ENCODE measurements around the gene M1AP. TPM values are rescaled to one million over a fixed set of nuclear protein-coding genes. Genes with fewer than 3 reads are reported as not detected.

M1AP gene
- total RNA-seq, 4 donors from 2014 or later, result 0.81 to 2.6 (median 1.8) TPM

- no peaks in the 10 kb centered on the region for H3K9me3 ChIP-seq
- intact Hi-C loops (cut with DNase I), result no loop called here
- H3K27me3 ChIP-seq, result no peaks in the 10 kb centered on the region
- H3K36me3 ChIP-seq, result no peaks in the 10 kb centered on the region
- H3K4me1 ChIP-seq, result peaks cover 0 to 8% of the 10 kb centered on the region in 2 donors
- 86 to 90% methylated on average over 5 of the region's 5 CpGs for WGBS, 2 donors
- H3K4me3 ChIP-seq (replicated peaks in 1 of 3), result no peak overlapping the region
- DNase-seq, result no peak
- H3K27ac ChIP-seq, result no peak overlapping the region
- TF ChIP-seq POLR2A (IDR thresholded peaks at IDR 0.05) (no peak), CTCF (IDR thresholded peaks at IDR 0.05) (no peak)
Measured at GRCh38 chr2:74619651-74620297, 28.4 kb downstream of the M1AP start.

DNA sequence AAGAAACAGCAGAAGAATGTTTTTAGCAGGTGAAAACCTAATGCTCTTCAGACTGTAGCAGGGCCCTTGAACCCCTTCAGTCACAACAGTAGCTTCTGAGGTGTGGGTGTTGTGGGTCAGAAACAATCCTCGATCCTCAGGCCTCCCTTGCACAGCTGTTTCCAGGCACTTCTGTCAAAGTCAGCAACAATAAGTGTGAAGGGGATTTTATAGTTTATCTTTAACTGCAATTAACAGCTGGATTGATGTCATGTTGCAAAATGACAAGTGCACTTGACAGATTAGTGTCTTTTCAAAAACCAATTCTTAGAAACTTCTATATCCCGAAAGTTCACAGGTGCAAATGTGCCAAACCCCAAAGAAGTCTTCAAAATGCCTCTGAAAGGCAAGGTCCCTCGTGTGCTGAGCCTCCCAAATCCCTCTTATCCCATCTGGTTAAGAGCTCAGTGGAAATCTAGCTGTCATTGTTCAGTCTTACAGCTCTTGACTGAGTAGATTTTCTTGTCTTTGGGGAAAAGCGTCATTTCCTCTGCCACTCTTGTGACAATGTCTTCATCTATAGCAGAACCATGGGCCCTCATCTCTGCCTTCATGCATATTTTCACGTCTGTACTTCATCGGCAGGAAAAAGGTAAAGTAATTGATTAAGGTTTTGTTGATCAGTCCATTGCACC, 29.6 kb downstream of the M1AP start:
- Histone ChIP-seq H3K36me3 (no peaks in the 10 kb centered on the region), H3K27ac (no peak overlapping the region), H3K4me1 (peaks cover 0 to 8% of the 10 kb centered on the region in 2 donors), H3K27me3 (no peaks in the 10 kb centered on the region), H3K9me3 (no peaks in the 10 kb centered on the region), H3K4me3 (replicated peaks in 1 of 3) (no peak overlapping the region)
- TF ChIP-seq POLR2A (IDR thresholded peaks at IDR 0.05) (no peak), CTCF (IDR thresholded peaks at IDR 0.05) (no peak)
- WGBS, 2 donors, result 84% methylated on average over 6 of the region's 6 CpGs
- intact Hi-C loops (cut with DNase I), result no loop called here
- no peak for DNase-seq

DNA sequence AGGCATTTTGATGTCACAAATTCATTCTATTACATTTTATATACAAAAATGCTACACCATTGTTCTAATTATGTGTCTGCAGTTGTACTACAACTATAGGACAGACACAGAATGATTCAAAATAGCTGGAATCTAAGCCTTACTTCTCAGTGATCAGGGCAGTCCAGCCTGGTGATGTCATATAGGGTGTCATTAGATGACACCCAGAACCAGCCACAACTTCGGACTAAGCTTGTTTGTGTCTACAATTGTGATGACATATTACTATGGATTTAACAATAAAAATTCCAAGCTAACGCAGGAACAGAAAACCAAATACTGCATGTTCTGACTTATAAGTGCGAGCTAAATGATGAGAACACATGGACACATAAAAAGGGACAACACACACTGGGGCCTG, 31.0 kb downstream of the M1AP start:
- no peaks in the 10 kb centered on the region for H3K27me3 ChIP-seq
- no peak for DNase-seq
- TF ChIP-seq POLR2A (IDR thresholded peaks at IDR 0.05) (no peak), CTCF (IDR thresholded peaks at IDR 0.05) (no peak)
- no peaks in the 10 kb centered on the region for H3K36me3 ChIP-seq
- no peaks in the 10 kb centered on the region for H3K9me3 ChIP-seq
- peaks cover 0 to 8% of the 10 kb centered on the region in 2 donors for H3K4me1 ChIP-seq
- no peak overlapping the region for H3K27ac ChIP-seq
- H3K4me3 ChIP-seq (replicated peaks in 1 of 3), result no peak overlapping the region
- 92 to 94% methylated on average over 3 of the region's 3 CpGs for WGBS, 2 donors
- intact Hi-C loops (cut with DNase I), result no loop called here

- intact Hi-C loops (cut with DNase I), result no loop called here
- no peak for DNase-seq
- no peaks in the 10 kb centered on the region for H3K36me3 ChIP-seq
- 69 to 71% methylated on average over 5 of the region's 5 CpGs for WGBS, 2 donors
- no peaks in the 10 kb centered on the region for H3K27me3 ChIP-seq
- no peak overlapping the region for H3K27ac ChIP-seq
- H3K4me1 ChIP-seq, result no peaks in the 10 kb centered on the region
- H3K9me3 ChIP-seq, result no peaks in the 10 kb centered on the region
- TF ChIP-seq CTCF (IDR thresholded peaks at IDR 0.05) (no peak), POLR2A (IDR thresholded peaks at IDR 0.05) (no peak)
- no peak overlapping the region for H3K4me3 ChIP-seq (replicated peaks in 1 of 3)
Measured at GRCh38 chr2:74606927-74607326, 41.2 kb downstream of the M1AP start.

DNA sequence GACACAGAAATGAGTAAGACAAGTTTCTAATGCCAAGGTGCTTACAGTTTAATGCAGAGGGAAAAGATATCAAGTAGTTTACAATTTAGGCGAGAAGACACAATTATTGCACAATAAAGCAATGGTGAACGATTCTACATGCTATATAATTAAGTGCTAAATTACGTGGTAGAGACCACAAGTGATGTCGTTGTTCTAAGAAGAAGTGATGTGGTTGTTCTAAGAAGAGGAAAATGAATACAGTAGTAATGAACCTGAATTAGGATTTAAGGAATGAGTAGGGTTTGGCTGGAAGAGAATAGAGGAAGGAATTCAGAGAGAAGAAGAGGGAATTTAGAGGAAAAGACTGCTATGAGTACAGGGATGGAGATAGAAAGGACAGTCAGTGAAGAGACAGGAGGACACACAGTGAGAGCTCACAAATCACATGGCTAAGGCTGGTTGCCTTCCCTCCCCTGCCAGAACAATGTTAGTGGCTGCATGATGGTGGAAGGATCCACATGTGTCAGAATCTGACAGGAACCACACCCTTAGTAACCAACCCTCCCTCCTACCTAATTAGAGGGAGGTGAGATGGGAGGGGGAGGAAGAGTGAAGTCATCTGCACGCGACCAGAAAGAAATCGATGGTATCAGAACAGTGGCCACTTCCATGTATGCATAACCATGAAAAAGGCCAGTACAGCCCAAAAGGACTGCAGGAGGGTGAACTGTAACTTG, 44.7 kb downstream of the M1AP start:
- WGBS, 2 donors, result 80 to 84% methylated on average over 7 of the region's 7 CpGs

More for the DNA sequence above, 44.7 kb downstream of the M1AP start:
- H3K9me3 ChIP-seq, result no peaks in the 10 kb centered on the region
- H3K4me3 ChIP-seq (replicated peaks in 1 of 3), result no peak overlapping the region
- no peaks in the 10 kb centered on the region for H3K36me3 ChIP-seq
- intact Hi-C loops (cut with DNase I), result no loop called here
- no peak for DNase-seq
- no peak overlapping the region for H3K27ac ChIP-seq
- TF ChIP-seq POLR2A (IDR thresholded peaks at IDR 0.05) (no peak), CTCF (IDR thresholded peaks at IDR 0.05) (no peak)
- no peaks in the 10 kb centered on the region for H3K4me1 ChIP-seq
- H3K27me3 ChIP-seq, result no peaks in the 10 kb centered on the region

Measured in thyroid gland (tissue), 4 donors.